ENCODE results near the gene NPAS4. TPM values are rescaled to one million over a fixed set of nuclear protein-coding genes. Genes with fewer than 3 reads are reported as not detected.
A peak's percentile ranks its signal among the peaks of the same experiment; 100 is the strongest.

Gene NPAS4
- total RNA-seq, 1 donor from 2014 or later: not detected

GRCh38 chr11:66418986-66419308, 1.9 kb upstream of the NPAS4 start:
- H3K9ac ChIP-seq: no peak overlapping the region
- no peak overlapping the region for H3K4me3 ChIP-seq
- no peak overlapping the region for H3K27ac ChIP-seq
- H2AFZ ChIP-seq (replicated peaks): no peak overlapping the region
- no peaks in the 10 kb centered on the region for H3K79me2 ChIP-seq (ENCODE audit: low read depth)
- H3K27me3 Mint-ChIP-seq (ENCODE audit: insufficient read depth, low read depth): peaks cover 44% of the 10 kb centered on the region
- peaks cover 32% of the 10 kb centered on the region for H3K4me1 Mint-ChIP-seq
- DNase-seq (ENCODE audit: low spot score): no peak
- H3F3A ChIP-seq (ENCODE audit: low read depth): peaks cover 9% of the 10 kb centered on the region
- H3K4me2 ChIP-seq: no peak overlapping the region
- peaks cover 63% of the 10 kb centered on the region for H4K20me1 ChIP-seq (ENCODE audit: low read depth)
- H3K4me1 ChIP-seq: peaks cover 23% of the 10 kb centered on the region
- H3K36me3 Mint-ChIP-seq: peaks cover 2% of the 10 kb centered on the region
- no peak overlapping the region for H3K27ac Mint-ChIP-seq
- H3K4me3 Mint-ChIP-seq: peak overlapping the region; percentile 71
- no peaks in the 10 kb centered on the region for H3K36me3 ChIP-seq
- no peaks in the 10 kb centered on the region for H3K9me3 Mint-ChIP-seq
- no peaks in the 10 kb centered on the region for H3K9me3 ChIP-seq (ENCODE audit: low read depth)
- H3K27me3 ChIP-seq: peaks cover 37% of the 10 kb centered on the region
- no peak for TF ChIP-seq EZH2 (IDR thresholded peaks at IDR 0.05)
- TF ChIP-seq EZH2phosphoT487 (IDR thresholded peaks at IDR 0.05): peak; percentile 33

GRCh38 chr11:66419825-66420224, 1.0 kb upstream of the NPAS4 start:
- Mint-ChIP-seq H3K36me3 (peaks cover 4% of the 10 kb centered on the region), H3K9me3 (no peaks in the 10 kb centered on the region), H3K4me1 (peaks cover 29% of the 10 kb centered on the region), H3K4me3 (peak overlapping the region; percentile 71), H3K27ac (no peak overlapping the region), H3K27me3 (ENCODE audit: insufficient read depth, low read depth) (peaks cover 41% of the 10 kb centered on the region)
- Histone ChIP-seq H4K20me1 (ENCODE audit: low read depth) (peaks cover 56% of the 10 kb centered on the region), H3K27ac (no peak overlapping the region), H3K4me2 (peak overlapping the region; percentile 72), H2AFZ (replicated peaks) (no peak overlapping the region), H3F3A (ENCODE audit: low read depth) (peaks cover 9% of the 10 kb centered on the region), H3K36me3 (no peaks in the 10 kb centered on the region), H3K9ac (no peak overlapping the region), H3K4me3 (peak overlapping the region; percentile 31), H3K4me1 (peaks cover 16% of the 10 kb centered on the region), H3K79me2 (ENCODE audit: low read depth) (no peaks in the 10 kb centered on the region), H3K9me3 (ENCODE audit: low read depth) (no peaks in the 10 kb centered on the region), H3K27me3 (peaks cover 37% of the 10 kb centered on the region)
- no peak for TF ChIP-seq CTCF (IDR thresholded peaks at IDR 0.05)
- TF ChIP-seq EZH2phosphoT487 (IDR thresholded peaks at IDR 0.05): no peak
- TF ChIP-seq EZH2 (IDR thresholded peaks at IDR 0.05): no peak
- peak; percentile 85 for DNase-seq (ENCODE audit: low spot score)

GRCh38 chr11:66421492-66422205, 814 bp downstream of the NPAS4 start:
- peaks cover 28% of the 10 kb centered on the region for H3K4me1 Mint-ChIP-seq
- Histone ChIP-seq H3K4me1 (peaks cover 16% of the 10 kb centered on the region), H3K36me3 (no peaks in the 10 kb centered on the region), H3K79me2 (ENCODE audit: low read depth) (no peaks in the 10 kb centered on the region), H3K4me3 (no peak overlapping the region), H3K4me2 (peak overlapping the region; percentile 72), H3K9ac (no peak overlapping the region), H3K9me3 (ENCODE audit: low read depth) (no peaks in the 10 kb centered on the region), H3K27ac (no peak overlapping the region), H3K27me3 (peaks cover 37% of the 10 kb centered on the region), H2AFZ (replicated peaks) (no peak overlapping the region), H4K20me1 (ENCODE audit: low read depth) (peaks cover 56% of the 10 kb centered on the region), H3F3A (ENCODE audit: low read depth) (peaks cover 9% of the 10 kb centered on the region)
- no peak overlapping the region for H3K27ac Mint-ChIP-seq
- H3K36me3 Mint-ChIP-seq: peaks cover 4% of the 10 kb centered on the region
- peak; percentile 97 for DNase-seq (ENCODE audit: low spot score)
- peak overlapping the region; percentile 41 for H3K4me3 Mint-ChIP-seq
- TF ChIP-seq EZH2 (IDR thresholded peaks at IDR 0.05): peak; percentile 70
- TF ChIP-seq CTCF (IDR thresholded peaks at IDR 0.05): no peak
- TF ChIP-seq EZH2phosphoT487 (IDR thresholded peaks at IDR 0.05): peak; percentile 64
- H3K9me3 Mint-ChIP-seq: no peaks in the 10 kb centered on the region
- H3K27me3 Mint-ChIP-seq (ENCODE audit: insufficient read depth, low read depth): peaks cover 41% of the 10 kb centered on the region

- Histone ChIP-seq H3K36me3 (no peaks in the 10 kb centered on the region), H3K9me3 (ENCODE audit: low read depth) (no peaks in the 10 kb centered on the region), H3F3A (ENCODE audit: low read depth) (no peaks in the 10 kb centered on the region), H3K4me2 (no peak overlapping the region), H3K4me3 (no peak overlapping the region), H3K4me1 (no peaks in the 10 kb centered on the region), H3K79me2 (ENCODE audit: low read depth) (no peaks in the 10 kb centered on the region), H4K20me1 (ENCODE audit: low read depth) (peaks cover 15% of the 10 kb centered on the region), H2AFZ (replicated peaks) (no peak overlapping the region), H3K27ac (no peak overlapping the region), H3K27me3 (peaks cover 5% of the 10 kb centered on the region), H3K9ac (no peak overlapping the region)
- Mint-ChIP-seq H3K27ac (no peak overlapping the region), H3K9me3 (no peaks in the 10 kb centered on the region), H3K4me3 (no peak overlapping the region), H3K36me3 (peaks cover 2% of the 10 kb centered on the region), H3K27me3 (ENCODE audit: insufficient read depth, low read depth) (peaks cover 16% of the 10 kb centered on the region), H3K4me1 (peaks cover under 1% of the 10 kb centered on the region)
- DNase-seq (ENCODE audit: low spot score): no peak
- TF ChIP-seq CTCF (IDR thresholded peaks at IDR 0.05): no peak
- TF ChIP-seq EZH2phosphoT487 (IDR thresholded peaks at IDR 0.05): no peak
- TF ChIP-seq EZH2 (IDR thresholded peaks at IDR 0.05): no peak
Measured at GRCh38 chr11:66426314-66426713, 5.5 kb downstream of the NPAS4 start.

All from neural progenitor cell (in vitro differentiated cells).